GM12874 (cell line): Measurements from ENCODE around the gene P2RY14.

Experiments
- CTCF ChIP-seq: IDR thresholded peaks from 2 replicates; pipeline ENCODE4 v1.5.1; 2011; ENCODE audit warnings: low read depth, mild to moderate bottlenecking, control low read depth, low read length, moderate library complexity; ENCODE audit not compliant: insufficient read depth

P2RY14 gene

GRCh38 chr3:151278230-151278629 lies at the start of gene P2RY14:
Gene P2RY14, minus strand, starts transcription at chr3:151278542. Its CDS starts 64,226 bp downstream, at chr3:151214316.
- no peak for TF ChIP-seq CTCF

GRCh38 chr3:151327571-151328198 lies 49.3 kb upstream of the P2RY14 start:
- TF ChIP-seq CTCF: no peak

- no peak for TF ChIP-seq CTCF
Observed at GRCh38 chr3:151322511-151322910, 44.2 kb upstream of the P2RY14 start.

- no peak for TF ChIP-seq CTCF
Observed at GRCh38 chr3:151321526-151321925, 43.2 kb upstream of the P2RY14 start.

- no peak for TF ChIP-seq CTCF
Observed at GRCh38 chr3:151320131-151320530, 41.8 kb upstream of the P2RY14 start.

- no peak for TF ChIP-seq CTCF
Observed at GRCh38 chr3:151319628-151320027, 41.3 kb upstream of the P2RY14 start.

GRCh38 chr3:151318991-151319390 lies 40.6 kb upstream of the P2RY14 start:
- TF ChIP-seq CTCF: no peak
